OCI-LY1 (cell line): ENCODE data around the gene H1-8.

Source experiments
- CTCF ChIP-seq: fragments of 200-600 bp; sonication (generic), shearing (Covaris generic); IDR thresholded peaks from 2 replicates; pipeline ENCODE4 v1.5.1; 2017; ENCODE audit warnings: mild to moderate bottlenecking, antibody characterized with exemption, low read length, moderate library complexity, mixed read lengths
- EZH2 ChIP-seq: fragments of 200-600 bp; sonication (generic), shearing (Covaris generic); IDR thresholded peaks from 2 replicates; pipeline ENCODE4 v1.8.0; 2017; ENCODE audit warnings: borderline replicate concordance, mixed run types, mild to moderate bottlenecking, antibody characterized with exemption, low read length, moderate library complexity, mixed read lengths

- no peak for TF ChIP-seq CTCF
- TF ChIP-seq EZH2: no peak
These were observed 56.6 kb downstream of the H1-8 start for GRCh38 chr3:129599607-129600006.
